HG03025 (cell line): ENCODE results near the gene GDI1.

Source experiments
- ATAC-seq: cut with Tn5 transposase; IDR thresholded peaks from one replicate; pipeline ENCODE4 v1.9.1; 2021; ENCODE audit warnings: mild to moderate bottlenecking, moderate library complexity; ENCODE audit not compliant: unreplicated experiment, low FRiP score

GDI1 gene

GRCh38 chrX:154436374-154436982 lies 476 bp upstream of the GDI1 start:
- ATAC-seq: no peak

- ATAC-seq: no peak
Observed at GRCh38 chrX:154437971-154438893, 1.3 kb downstream of the GDI1 start.

GRCh38 chrX:154439841-154440240 lies 2.9 kb downstream of the GDI1 start:
- ATAC-seq: no peak

- no peak for ATAC-seq
Observed at GRCh38 chrX:154440623-154441357, 3.8 kb downstream of the GDI1 start.

GRCh38 chrX:154441564-154441963 lies 4.6 kb downstream of the GDI1 start:
- no peak for ATAC-seq

- no peak for ATAC-seq
Observed at GRCh38 chrX:154441984-154442707, 5.2 kb downstream of the GDI1 start.

- no peak for ATAC-seq
Observed at GRCh38 chrX:154443479-154443910, 6.5 kb downstream of the GDI1 start.

- ATAC-seq: peak; percentile 51
Observed at GRCh38 chrX:154443992-154444754, 7.2 kb downstream of the GDI1 start, which contains the start of gene FAM50A. Gene FAM50A (plus strand): TSS chrX:154444141. CDS start chrX:154444236, 95 bp downstream.

GRCh38 chrX:154444755-154445246 lies 7.8 kb downstream of the GDI1 start:
- no peak for ATAC-seq

- no peak for ATAC-seq
Observed at GRCh38 chrX:154445776-154446175, 8.8 kb downstream of the GDI1 start.

- ATAC-seq: no peak
Observed at GRCh38 chrX:154446430-154446829, 9.5 kb downstream of the GDI1 start.

GRCh38 chrX:154448484-154448883 lies 11.5 kb downstream of the GDI1 start:
- no peak for ATAC-seq

- ATAC-seq: no peak
Observed at GRCh38 chrX:154449618-154450017, 12.7 kb downstream of the GDI1 start.

GRCh38 chrX:154450312-154450711 lies 13.4 kb downstream of the GDI1 start:
- no peak for ATAC-seq

GRCh38 chrX:154452823-154453222 lies 15.9 kb downstream of the GDI1 start:
- ATAC-seq: no peak

GRCh38 chrX:154457491-154458115 lies 20.6 kb downstream of the GDI1 start:
- ATAC-seq: peak; percentile 47

GRCh38 chrX:154458116-154458953 lies 21.4 kb downstream of the GDI1 start, which contains the start of gene PLXNA3:
Gene PLXNA3 (plus strand): TSS chrX:154458281. CDS start chrX:154460184, 1,903 bp downstream.
- ATAC-seq: peak; percentile 46
